Small intestine (tissue), 7 donors: ENCODE measurements around the gene IL12RB1. TPM values are rescaled to one million over a fixed set of nuclear protein-coding genes. Genes with fewer than 3 reads are reported as not detected.

ENCODE experiments used
- DNase-seq, 2 donors: peaks; one replicate each; pipeline versions ENCODE4 v3.0.0 to v3.0.0-alpha.2; 2013
- FAIRE-seq: peaks from 2 replicates; lab custom pipeline; 2012; peaks lifted over from hg19 to GRCh38; lab: Jason Lieb, UNC
- H3K27ac ChIP-seq, 3 donors: one replicate each; pipeline ENCODE4 v1.5.1; 2013; ENCODE audit warnings: low read length in 2 of 3, mild to moderate bottlenecking in 2 of 3, control low read depth in 1 of 3, inconsistent platforms in 1 of 3, low read depth in 1 of 3, moderate library complexity in 1 of 3
- H3K27me3 ChIP-seq, 3 donors: one replicate each; pipeline ENCODE4 v1.6.1; 2013; ENCODE audit warnings: low read length in 3 of 3, inconsistent platforms in 1 of 3; ENCODE audit not compliant: control insufficient read depth in 3 of 3, insufficient read depth in 3 of 3
- H3K36me3 ChIP-seq, 3 donors: one replicate each; pipeline ENCODE4 v1.6.1; 2013; ENCODE audit warnings: low read length in 3 of 3, inconsistent platforms in 1 of 3, low read depth in 1 of 3, mild to moderate bottlenecking in 1 of 3, moderate library complexity in 1 of 3; ENCODE audit not compliant: control insufficient read depth in 3 of 3, insufficient read depth in 2 of 3
- H3K4me1 ChIP-seq, 3 donors: one replicate each; pipeline ENCODE4 v1.6.1; 2013; ENCODE audit warnings: low read length in 2 of 3, inconsistent platforms in 1 of 3, low read depth in 1 of 3, mild to moderate bottlenecking in 1 of 3, moderate library complexity in 1 of 3; ENCODE audit not compliant: control insufficient read depth in 3 of 3, insufficient read depth in 2 of 3
- H3K4me3 ChIP-seq, 3 donors: one replicate each; pipeline ENCODE4 v1.5.1; 2013; ENCODE audit warnings: low read length in 3 of 3, control low read depth in 1 of 3, inconsistent platforms in 1 of 3, low read depth in 1 of 3, mild to moderate bottlenecking in 1 of 3, moderate library complexity in 1 of 3
- H3K9me3 ChIP-seq, 2 donors: one replicate each; pipeline ENCODE4 v1.6.1; 2013; ENCODE audit warnings: low read depth in 1 of 2, low read length in 1 of 2; ENCODE audit not compliant: control insufficient read depth in 2 of 2, insufficient read depth in 1 of 2
- WGBS, 3 donors: extraction: QIAGEN DNeasy Blood & Tissue Kit; methylation state at CpG; one replicate each; pipeline ENCODE4 v1.1.7; 2013; 5-methylcytosine and 5-hydroxymethylcytosine counted together
- polyA plus RNA-seq, 4 donors: library from polyadenylated mRNA; stranded (reverse) in 3 of 4; unstranded in 1 of 4; fragments of 200-250 nt in 3 of 4; fragments of 120-200 nt in 1 of 4; gene quantifications; one replicate each; pipeline versions ENCODE4 v1.2.1 to v1.2.3, GENCODE V29; 2013
- donor health status: healthy with polysubstance abuse.
- donor health status: control.
- donor health status: control.
- donor health status: Bipolar disorder and iron deficiency.
- donor health status: healthy.

IL12RB1 gene
- polyA plus RNA-seq, 4 donors = 0.81 to 2.4 (median 1.3) TPM

DNA sequence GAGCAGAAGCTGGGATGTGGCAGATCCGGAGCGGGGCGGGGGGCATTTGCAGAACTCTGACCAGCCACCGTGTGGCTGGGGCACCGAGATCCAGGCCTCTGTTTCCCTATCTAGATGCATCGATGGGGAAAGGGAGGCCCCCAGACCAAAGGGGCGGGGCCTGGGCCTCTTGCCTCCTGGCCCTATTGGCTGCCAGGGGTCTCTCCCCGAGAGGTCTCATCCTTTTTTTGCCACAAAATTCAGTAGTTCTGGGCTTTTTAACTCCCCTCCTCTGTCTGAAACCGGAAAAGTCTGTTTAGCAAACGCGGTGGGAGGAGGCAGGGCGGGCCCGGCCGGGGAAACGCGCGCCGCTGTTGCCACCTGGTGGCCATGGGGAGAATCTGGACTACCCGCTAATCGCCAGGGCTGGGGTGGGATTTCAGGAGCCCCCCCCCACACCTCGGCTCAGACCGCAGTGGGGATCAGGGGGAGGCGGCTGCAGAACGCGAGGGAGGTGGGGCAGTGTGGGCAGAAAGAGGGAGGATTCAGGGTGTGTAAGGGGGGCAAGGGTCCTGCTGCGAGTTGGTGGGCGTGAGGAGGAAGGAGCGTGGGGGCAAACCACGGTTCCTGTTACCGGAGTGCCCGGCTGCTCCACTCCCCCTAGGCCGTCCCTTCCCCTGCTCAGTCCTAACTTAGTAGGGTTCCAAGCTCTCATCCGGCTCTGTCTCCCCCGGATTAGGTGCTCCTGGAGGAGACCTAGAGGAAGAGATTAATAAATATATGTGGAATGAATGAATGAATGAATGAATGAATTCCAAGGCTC, 28.3 kb downstream of the IL12RB1 start:
- FAIRE-seq = no peak
- no peaks in the 10 kb centered on the region for H3K36me3 ChIP-seq
- H3K4me1 ChIP-seq = peaks cover 0 to 4% (median 0%) of the 10 kb centered on the region in 3 donors
- H3K9me3 ChIP-seq = peaks cover 0 to 3% of the 10 kb centered on the region in 2 donors
- peak; percentile 70 to 81 for DNase-seq
- 4 to 7% (median 5%) methylated on average over 29 to 34 of the region's 34 CpGs for WGBS, 3 donors
- peak overlapping the region; percentile 5 to 77 (median 67) for H3K27ac ChIP-seq
- H3K27me3 ChIP-seq = no peaks in the 10 kb centered on the region
- H3K4me3 ChIP-seq = peak overlapping the region in 2 of 3 donors; percentile 12 to 19

GRCh38 chr19:18057557-18057956, 29.2 kb downstream of the IL12RB1 start:
- Histone ChIP-seq H3K4me3 (no peak overlapping the region), H3K4me1 (peaks cover 0 to 4% (median 0%) of the 10 kb centered on the region in 3 donors), H3K36me3 (no peaks in the 10 kb centered on the region), H3K27me3 (peaks cover 0 to 7% (median 0%) of the 10 kb centered on the region in 3 donors), H3K9me3 (peaks cover 0 to 3% of the 10 kb centered on the region in 2 donors), H3K27ac (peak overlapping the region in 1 of 3 donors; percentile 77)
- FAIRE-seq = no peak
- WGBS, 3 donors = 63 to 82% (median 77%) methylated on average over 6 of the region's 6 CpGs
- DNase-seq = no peak

- FAIRE-seq = no peak
- 77 to 87% (median 79%) methylated on average over 3 to 5 of the region's 5 CpGs for WGBS, 3 donors
- no peaks in the 10 kb centered on the region for H3K36me3 ChIP-seq
- DNase-seq = no peak
- no peak overlapping the region for H3K4me3 ChIP-seq
- H3K27ac ChIP-seq = no peak overlapping the region
- H3K27me3 ChIP-seq = peaks cover 0 to 19% (median 2%) of the 10 kb centered on the region in 3 donors
- H3K4me1 ChIP-seq = peaks cover 0 to 4% (median 0%) of the 10 kb centered on the region in 3 donors
- H3K9me3 ChIP-seq = peaks cover 0 to 3% of the 10 kb centered on the region in 2 donors
Observed at GRCh38 chr19:18055967-18056366, 30.8 kb downstream of the IL12RB1 start.

GRCh38 chr19:18053576-18054219, 33.0 kb downstream of the IL12RB1 start:
- Histone ChIP-seq H3K4me3 (no peak overlapping the region), H3K36me3 (no peaks in the 10 kb centered on the region), H3K27me3 (peaks cover 0 to 21% (median 2%) of the 10 kb centered on the region in 3 donors), H3K27ac (no peak overlapping the region), H3K4me1 (peaks cover 0 to 3% (median 0%) of the 10 kb centered on the region in 3 donors), H3K9me3 (no peaks in the 10 kb centered on the region)
- 61 to 64% (median 61%) methylated on average over 9 of the region's 9 CpGs for whole genome bisulfite sequencing, 3 donors
- DNase-seq = no peak
- FAIRE-seq = no peak

GRCh38 chr19:18051887-18052286, 34.8 kb downstream of the IL12RB1 start:
- no peaks in the 10 kb centered on the region for H3K9me3 ChIP-seq
- H3K27ac ChIP-seq = peak overlapping the region in 1 of 3 donors; percentile 35
- H3K4me3 ChIP-seq = no peak overlapping the region
- peaks cover 0 to 21% (median 2%) of the 10 kb centered on the region in 3 donors for H3K27me3 ChIP-seq
- H3K4me1 ChIP-seq = no peaks in the 10 kb centered on the region
- 19 to 41% (median 35%) methylated on average over 22 to 31 of the region's 31 CpGs for WGBS, 3 donors
- no peaks in the 10 kb centered on the region for H3K36me3 ChIP-seq
- FAIRE-seq (no peak), DNase-seq (no peak)

DNA sequence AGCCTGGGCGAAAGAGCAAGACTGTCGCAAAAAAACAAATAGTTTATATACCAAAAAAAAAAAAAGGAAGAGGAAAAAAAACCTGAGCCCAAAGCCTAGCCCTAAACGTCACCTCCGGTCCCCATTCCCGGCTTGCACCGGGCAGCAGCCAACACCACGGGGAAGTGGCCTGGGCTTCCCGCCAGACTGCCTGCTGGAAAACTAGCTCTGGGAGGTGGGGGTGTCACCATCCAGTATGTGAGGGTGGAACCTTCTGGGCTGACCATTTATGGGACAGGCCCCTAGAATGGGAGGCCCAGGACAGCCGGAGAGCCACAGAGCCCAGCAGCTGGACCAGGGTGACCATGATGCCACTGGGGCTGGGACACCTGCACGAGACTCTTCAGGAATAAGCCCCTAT, 37.3 kb downstream of the IL12RB1 start:
- Histone ChIP-seq H3K36me3 (no peaks in the 10 kb centered on the region), H3K27me3 (peaks cover 0 to 21% (median 2%) of the 10 kb centered on the region in 3 donors), H3K4me1 (peaks cover 0 to 12% (median 1%) of the 10 kb centered on the region in 3 donors), H3K4me3 (no peak overlapping the region), H3K9me3 (no peaks in the 10 kb centered on the region), H3K27ac (peak overlapping the region in 1 of 3 donors; percentile 68)
- FAIRE-seq (no peak), DNase-seq (peak; percentile 30 to 35)
- 30 to 52% (median 49%) methylated on average over 10 of the region's 10 CpGs for WGBS, 3 donors

GRCh38 chr19:18046059-18046718, 40.5 kb downstream of the IL12RB1 start:
- peak in 1 of 2 donors; percentile 38 for DNase-seq
- WGBS, 3 donors = 43 to 66% (median 54%) methylated on average over 14 of the region's 14 CpGs
- H3K4me1 ChIP-seq = peaks cover 0 to 13% (median 1%) of the 10 kb centered on the region in 3 donors
- H3K4me3 ChIP-seq = no peak overlapping the region
- peak overlapping the region in 1 of 3 donors; percentile 69 for H3K27ac ChIP-seq
- H3K9me3 ChIP-seq = no peaks in the 10 kb centered on the region
- H3K36me3 ChIP-seq = no peaks in the 10 kb centered on the region
- FAIRE-seq = no peak
- peaks cover 0 to 5% (median 0%) of the 10 kb centered on the region in 3 donors for H3K27me3 ChIP-seq
